Measurements from ENCODE around the gene HOXA3. TPM values are rescaled to one million over a fixed set of nuclear protein-coding genes. Genes with fewer than 3 reads are reported as not detected.

HOXA3 gene
- polyA plus RNA-seq, 1 donor from 2014 or later, result not detected

DNA sequence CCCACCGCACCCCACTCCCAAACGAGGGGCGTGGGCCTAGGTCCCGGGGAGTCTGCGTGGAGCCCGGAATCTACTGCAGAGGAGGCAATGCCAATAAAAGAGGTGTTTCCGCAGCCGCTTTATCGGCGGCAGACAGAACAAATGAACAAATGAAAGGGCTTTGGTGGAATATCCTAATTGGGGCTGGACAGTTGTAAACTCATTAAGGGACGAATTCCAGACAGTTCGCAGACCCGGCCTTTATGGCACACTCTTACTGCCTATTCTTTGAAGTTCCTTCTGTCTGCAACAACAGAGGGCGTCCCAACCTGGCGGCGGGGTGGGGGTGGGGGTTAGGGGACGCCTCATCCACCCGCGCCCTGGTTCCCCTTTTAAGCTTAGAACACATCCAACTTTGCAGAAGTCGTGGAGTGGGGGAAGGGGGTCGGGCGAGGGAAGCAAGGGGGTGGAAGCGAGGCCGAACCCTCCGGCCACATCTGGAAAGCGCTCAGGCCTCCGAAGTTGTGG, 8.9 kb upstream of the HOXA3 start:
- H3K27ac Mint-ChIP-seq, result peak overlapping the region; percentile 92 to 98 (median 93)
- H3K36me3 Mint-ChIP-seq, result peaks cover 1% of the 10 kb centered on the region
- peaks cover 55% of the 10 kb centered on the region for H3K27me3 Mint-ChIP-seq
- peaks cover 3 to 35% (median 10%) of the 10 kb centered on the region in 3 donors for H3K4me1 Mint-ChIP-seq
- peaks cover 0 to 14% (median 0%) of the 10 kb centered on the region in 3 donors for H3K9me3 Mint-ChIP-seq
- peak overlapping the region; percentile 77 to 94 (median 90) for H3K4me3 Mint-ChIP-seq

DNA sequence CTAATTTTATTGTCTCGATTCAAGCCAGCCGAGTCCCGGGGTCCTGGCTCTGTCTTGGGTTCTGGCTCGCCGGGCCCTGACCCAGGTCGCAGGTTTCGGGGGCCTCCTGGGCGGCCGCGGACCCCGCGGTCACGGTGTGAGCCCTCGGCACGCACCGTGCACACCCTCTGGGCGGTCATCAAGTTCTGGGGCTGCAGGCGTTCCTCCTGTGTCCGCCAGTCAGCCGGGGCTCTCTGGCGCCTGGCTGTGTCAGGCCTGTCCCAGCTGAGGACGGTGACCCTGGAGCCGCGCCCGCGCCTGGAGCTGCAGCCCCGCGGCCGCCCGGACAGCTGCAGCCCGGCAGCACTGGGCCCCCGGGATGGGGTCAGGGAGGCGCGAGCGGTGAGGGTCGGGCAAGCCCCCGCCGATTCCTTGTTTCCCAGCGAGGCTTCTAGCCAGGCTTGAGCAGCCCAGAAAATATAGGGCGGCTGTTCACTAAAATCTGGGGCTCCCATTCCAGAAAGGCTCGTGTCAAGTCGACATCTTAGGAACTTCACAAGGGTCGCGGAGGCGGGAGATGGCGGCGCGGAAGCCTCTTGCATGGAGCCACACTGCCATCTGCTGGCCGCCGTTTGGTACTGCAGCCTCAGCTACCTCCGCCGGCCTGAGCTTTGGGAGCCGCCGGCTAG, 8.3 kb upstream of the HOXA3 start:
- peaks cover 4 to 35% (median 10%) of the 10 kb centered on the region in 3 donors for H3K4me1 Mint-ChIP-seq
- H3K27me3 Mint-ChIP-seq, result peaks cover 55% of the 10 kb centered on the region
- H3K27ac Mint-ChIP-seq, result peak overlapping the region; percentile 92 to 98 (median 93)
- H3K9me3 Mint-ChIP-seq, result peaks cover 0 to 10% (median 0%) of the 10 kb centered on the region in 3 donors
- peak overlapping the region; percentile 77 to 94 (median 90) for H3K4me3 Mint-ChIP-seq
- peaks cover 1% of the 10 kb centered on the region for H3K36me3 Mint-ChIP-seq

GRCh38 chr7:27160145-27160545, 7.8 kb upstream of the HOXA3 start:
- peaks cover 0 to 13% (median 1%) of the 10 kb centered on the region in 3 donors for H3K9me3 Mint-ChIP-seq
- H3K4me1 Mint-ChIP-seq, result peaks cover 6 to 39% (median 10%) of the 10 kb centered on the region in 3 donors
- H3K4me3 Mint-ChIP-seq, result peak overlapping the region; percentile 73 to 94 (median 88)
- H3K27ac Mint-ChIP-seq, result peak overlapping the region; percentile 84 to 98 (median 92)
- peaks cover 58% of the 10 kb centered on the region for H3K27me3 Mint-ChIP-seq
- H3K36me3 Mint-ChIP-seq, result peaks cover 1% of the 10 kb centered on the region

- H3K27me3 Mint-ChIP-seq, result peaks cover 61% of the 10 kb centered on the region
- H3K36me3 Mint-ChIP-seq, result no peaks in the 10 kb centered on the region
- peak overlapping the region; percentile 73 to 94 (median 88) for H3K4me3 Mint-ChIP-seq
- H3K4me1 Mint-ChIP-seq, result peaks cover 8 to 45% (median 14%) of the 10 kb centered on the region in 3 donors
- H3K9me3 Mint-ChIP-seq, result peaks cover 0 to 15% (median 1%) of the 10 kb centered on the region in 3 donors
- peak overlapping the region; percentile 84 to 98 (median 92) for H3K27ac Mint-ChIP-seq
Observed at GRCh38 chr7:27159266-27160144, 7.1 kb upstream of the HOXA3 start.

GRCh38 chr7:27158436-27159265, 6.3 kb upstream of the HOXA3 start:
- peak overlapping the region; percentile 38 to 89 (median 50) for H3K4me3 Mint-ChIP-seq
- H3K36me3 Mint-ChIP-seq, result no peaks in the 10 kb centered on the region
- H3K4me1 Mint-ChIP-seq, result peaks cover 8 to 51% (median 14%) of the 10 kb centered on the region in 3 donors
- H3K27ac Mint-ChIP-seq, result peak overlapping the region; percentile 91 to 98 (median 94)
- peaks cover 0 to 17% (median 1%) of the 10 kb centered on the region in 3 donors for H3K9me3 Mint-ChIP-seq
- peaks cover 66% of the 10 kb centered on the region for H3K27me3 Mint-ChIP-seq

DNA sequence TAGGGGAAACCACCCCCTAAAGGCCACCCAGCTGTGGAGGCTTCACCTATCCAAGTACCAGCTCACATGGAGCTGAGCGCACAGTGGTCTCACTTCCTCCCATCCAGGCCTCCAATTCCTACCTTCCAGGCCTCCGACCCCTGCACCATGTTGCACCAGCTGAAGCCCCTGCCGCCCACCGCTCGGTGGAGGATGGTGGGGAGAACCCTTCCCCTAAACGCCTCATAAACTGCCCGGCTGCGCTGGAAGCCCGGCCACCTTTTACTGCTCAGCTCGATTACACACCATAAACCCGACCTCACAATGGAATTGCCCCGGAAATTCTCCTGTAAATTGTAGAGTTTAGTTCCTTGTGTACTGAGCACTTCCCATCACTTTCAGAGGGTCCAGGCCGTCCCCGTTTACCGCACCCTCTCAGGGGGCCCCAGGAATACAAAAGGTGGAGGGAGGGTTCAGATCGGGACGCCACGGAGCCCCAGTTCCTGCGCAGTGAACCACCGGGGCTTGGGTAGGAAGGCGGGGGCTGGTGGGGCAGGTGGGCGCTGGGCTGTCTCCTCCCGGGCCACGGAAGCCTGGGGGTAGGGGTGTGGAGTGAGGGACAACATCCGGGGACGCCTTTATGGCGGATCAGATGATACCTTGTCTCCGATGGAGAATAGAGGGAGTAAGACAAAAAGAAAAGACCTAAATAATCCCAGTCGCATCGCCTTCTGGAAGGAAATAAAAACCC, 5.5 kb upstream of the HOXA3 start:
- H3K9me3 Mint-ChIP-seq, result peaks cover 0 to 17% (median 1%) of the 10 kb centered on the region in 3 donors
- no peaks in the 10 kb centered on the region for H3K36me3 Mint-ChIP-seq
- H3K27ac Mint-ChIP-seq, result peak overlapping the region; percentile 91 to 98 (median 94)
- peaks cover 61% of the 10 kb centered on the region for H3K27me3 Mint-ChIP-seq
- H3K4me3 Mint-ChIP-seq, result peak overlapping the region; percentile 54 to 89 (median 69)
- peaks cover 8 to 50% (median 14%) of the 10 kb centered on the region in 3 donors for H3K4me1 Mint-ChIP-seq

DNA sequence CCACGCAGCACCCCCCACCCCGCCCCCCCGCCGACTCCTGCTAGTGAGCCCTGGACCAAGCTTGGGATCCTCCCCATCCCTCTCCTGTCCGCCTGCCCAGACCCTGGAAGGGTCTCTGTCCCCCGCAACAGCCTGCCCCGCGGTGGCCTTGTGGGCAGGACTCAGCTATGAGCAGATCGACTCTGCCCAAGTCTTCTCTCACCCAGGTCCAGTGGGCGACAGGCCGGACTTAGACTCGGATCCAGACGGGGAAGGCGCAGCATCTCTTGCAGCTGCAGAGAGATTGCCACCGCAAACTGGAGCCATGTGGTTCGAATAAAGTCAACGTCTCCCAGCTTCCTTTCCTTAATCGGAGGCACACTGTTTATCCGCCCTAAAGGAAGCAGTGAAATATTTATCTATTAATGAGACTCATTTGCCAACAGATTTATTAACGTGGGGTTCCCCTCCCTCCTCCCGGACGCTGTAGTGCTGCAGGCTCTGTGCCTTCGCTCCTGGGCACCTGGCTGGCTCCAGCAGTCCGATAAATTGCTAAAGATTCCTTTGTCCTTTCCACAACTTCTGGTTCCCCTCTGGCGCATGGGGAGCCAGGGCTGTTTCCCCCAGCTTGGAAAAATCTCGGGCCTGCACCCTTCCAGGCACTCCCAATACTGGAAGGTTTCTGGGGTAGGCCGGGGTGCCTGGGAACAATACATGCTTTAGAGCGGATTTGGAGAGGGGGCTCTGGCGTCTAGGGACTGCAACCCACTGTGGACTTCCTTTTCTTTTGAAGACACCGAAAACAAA, 4.7 kb upstream of the HOXA3 start:
- peaks cover 65% of the 10 kb centered on the region for H3K27me3 Mint-ChIP-seq
- H3K36me3 Mint-ChIP-seq, result no peaks in the 10 kb centered on the region
- H3K9me3 Mint-ChIP-seq, result peaks cover 0 to 17% (median 1%) of the 10 kb centered on the region in 3 donors
- peak overlapping the region; percentile 30 to 89 (median 61) for H3K4me3 Mint-ChIP-seq
- peaks cover 8 to 45% (median 14%) of the 10 kb centered on the region in 3 donors for H3K4me1 Mint-ChIP-seq
- peak overlapping the region; percentile 91 to 98 (median 92) for H3K27ac Mint-ChIP-seq

DNA sequence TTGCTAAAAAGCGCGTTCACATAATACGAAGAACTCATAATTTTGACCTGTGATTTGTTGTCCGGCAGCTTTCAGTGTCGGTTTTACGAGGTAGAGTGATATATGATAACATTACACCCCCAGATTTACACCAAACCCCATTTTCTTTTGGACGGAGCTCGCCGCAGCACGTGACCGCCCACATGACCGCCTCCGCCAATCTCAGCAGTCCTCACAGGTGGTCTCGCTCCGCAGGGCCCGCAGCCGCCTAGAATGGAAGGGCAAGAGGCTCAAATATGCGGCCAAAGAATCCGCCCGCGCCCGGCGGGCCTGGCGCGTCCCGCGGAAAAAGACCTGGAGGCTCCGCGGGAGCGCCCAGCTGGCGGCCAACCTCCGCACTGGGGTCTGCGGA, 4.1 kb upstream of the HOXA3 start, which contains the start of gene HOXA7:
TSS of gene HOXA7 (minus strand) at position 168 of the 391 bp plus-strand sequence. CDS start at position 38, 130 bp downstream.
- no peaks in the 10 kb centered on the region for H3K36me3 Mint-ChIP-seq
- H3K9me3 Mint-ChIP-seq, result peaks cover 0 to 17% (median 1%) of the 10 kb centered on the region in 3 donors
- H3K4me1 Mint-ChIP-seq, result peaks cover 11 to 48% (median 16%) of the 10 kb centered on the region in 3 donors
- peaks cover 68% of the 10 kb centered on the region for H3K27me3 Mint-ChIP-seq
- peak within 1 kb of the TSS; percentile 96 to 98 (median 97) for H3K27ac Mint-ChIP-seq
- peak within 1 kb of the TSS; percentile 54 to 93 (median 89) for H3K4me3 Mint-ChIP-seq

GRCh38 chr7:27155816-27156507, 3.6 kb upstream of the HOXA3 start:
- H3K4me3 Mint-ChIP-seq, result peak overlapping the region; percentile 39 to 93 (median 89)
- no peaks in the 10 kb centered on the region for H3K36me3 Mint-ChIP-seq
- H3K27me3 Mint-ChIP-seq, result peaks cover 70% of the 10 kb centered on the region
- peaks cover 0 to 17% (median 1%) of the 10 kb centered on the region in 3 donors for H3K9me3 Mint-ChIP-seq
- H3K4me1 Mint-ChIP-seq, result peaks cover 16 to 49% (median 18%) of the 10 kb centered on the region in 3 donors
- H3K27ac Mint-ChIP-seq, result peak overlapping the region; percentile 96 to 98 (median 97)

- peaks cover 71% of the 10 kb centered on the region for H3K27me3 Mint-ChIP-seq
- no peaks in the 10 kb centered on the region for H3K36me3 Mint-ChIP-seq
- peaks cover 0 to 17% (median 1%) of the 10 kb centered on the region in 3 donors for H3K9me3 Mint-ChIP-seq
- H3K4me1 Mint-ChIP-seq, result peaks cover 17 to 51% (median 18%) of the 10 kb centered on the region in 3 donors
- peak overlapping the region; percentile 56 to 89 (median 78) for H3K4me3 Mint-ChIP-seq
- H3K27ac Mint-ChIP-seq, result peak overlapping the region; percentile 96 to 98 (median 97)
Observed at GRCh38 chr7:27154901-27155815, 2.8 kb upstream of the HOXA3 start.

DNA sequence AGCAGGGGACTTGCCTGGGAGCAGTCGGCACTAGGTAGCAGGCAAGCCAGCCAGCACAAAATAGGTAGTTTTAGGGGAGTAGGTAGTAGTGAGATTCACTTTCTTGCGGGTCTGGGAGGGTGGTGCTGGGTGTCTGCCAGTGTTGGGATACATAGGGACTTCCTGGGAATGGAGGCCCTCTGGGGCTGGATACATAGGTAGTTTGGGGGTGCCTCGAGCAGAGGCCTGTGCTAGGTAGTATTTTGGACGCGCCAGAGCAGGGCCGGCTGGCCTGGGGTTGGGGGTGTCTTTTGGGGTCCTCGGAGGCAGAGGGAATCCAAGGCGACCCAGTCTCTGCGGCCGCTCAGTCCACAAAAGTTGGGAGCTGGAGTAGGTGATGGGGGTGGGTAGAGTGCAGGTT, 2.0 kb upstream of the HOXA3 start:
- Mint-ChIP-seq H3K27me3 (peaks cover 70% of the 10 kb centered on the region), H3K27ac (peak overlapping the region; percentile 96 to 98 (median 97)), H3K9me3 (peaks cover 0 to 17% (median 1%) of the 10 kb centered on the region in 3 donors), H3K4me1 (peaks cover 16 to 44% (median 17%) of the 10 kb centered on the region in 3 donors), H3K4me3 (peak overlapping the region in 3 of 4 donors; percentile 28 to 89 (median 56)), H3K36me3 (no peaks in the 10 kb centered on the region)
